Neuron (in vitro differentiated cells): Measurements from ENCODE around the gene ZNF71.

Experiments used
- H2AFZ ChIP-seq: one replicate; pipeline ENCODE4 v1.6.1; 2013; ENCODE audit warnings: low read depth, mild to moderate bottlenecking, inconsistent platforms, low read length, moderate library complexity
- H3K27me3 ChIP-seq: one replicate; pipeline ENCODE4 v1.6.1; 2013; ENCODE audit warnings: low read length; ENCODE audit not compliant: insufficient read depth
- H3K36me3 ChIP-seq: one replicate; pipeline ENCODE4 v1.6.1; 2013; ENCODE audit warnings: low read length; ENCODE audit not compliant: insufficient read depth
- H3K4me1 ChIP-seq: one replicate; pipeline ENCODE4 v1.6.1; 2013; ENCODE audit warnings: low read length; ENCODE audit not compliant: insufficient read depth
- H3K4me3 ChIP-seq: 2 replicates; pipeline ENCODE4 v1.5.1; 2013; ENCODE audit warnings: mild to moderate bottlenecking, low read length, moderate library complexity
- H3K9me3 ChIP-seq: one replicate; pipeline ENCODE4 v1.6.1; 2013; ENCODE audit warnings: low read length

The ZNF71 gene

DNA sequence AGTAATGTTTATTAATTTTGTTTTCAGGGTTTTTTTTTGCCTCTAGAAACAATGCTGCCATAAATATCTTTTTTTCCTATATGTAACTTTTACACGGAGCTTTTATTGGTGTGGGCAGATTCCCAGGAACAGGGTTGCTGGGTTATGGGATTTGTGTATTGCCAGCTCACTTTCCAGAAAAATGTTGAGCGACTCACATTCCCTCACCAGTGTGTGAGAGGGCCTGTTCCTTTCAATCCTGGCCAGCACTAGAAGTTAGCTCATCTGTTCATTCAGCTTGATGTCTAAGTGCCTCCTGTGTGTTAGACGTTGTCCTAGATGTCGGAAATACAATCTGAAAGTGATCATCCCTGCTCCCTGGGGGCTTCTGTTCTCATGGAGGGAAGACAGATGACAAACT lies 2.6 kb downstream of the ZNF71 start:
- no peak overlapping the region for H2AFZ ChIP-seq
- H3K4me3 ChIP-seq = no peak overlapping the region
- H3K4me1 ChIP-seq = peaks cover 5% of the 10 kb centered on the region
- H3K27me3 ChIP-seq = no peaks in the 10 kb centered on the region
- H3K9me3 ChIP-seq = peaks cover 39% of the 10 kb centered on the region
- peaks cover 46% of the 10 kb centered on the region for H3K36me3 ChIP-seq

DNA sequence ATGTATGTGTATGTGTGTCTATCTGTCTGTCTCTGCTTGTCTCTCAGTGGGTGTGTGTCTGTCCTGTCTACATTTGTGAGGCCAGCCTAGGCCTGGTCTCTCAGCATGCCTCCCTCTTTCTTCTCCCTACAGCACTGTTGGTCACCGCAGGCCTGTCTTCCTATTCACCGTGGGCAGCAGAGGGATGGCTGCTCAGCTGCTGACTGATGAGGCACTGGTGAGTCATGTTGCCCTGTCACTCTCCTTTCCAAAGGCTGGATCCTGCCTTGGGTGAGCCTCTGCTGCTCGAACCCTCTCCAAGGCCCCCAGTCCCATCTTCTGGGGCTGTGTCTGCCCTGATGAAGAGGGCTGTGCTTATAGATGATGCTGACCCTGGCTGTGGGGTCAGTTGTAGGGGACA lies 6.3 kb downstream of the ZNF71 start:
- peaks cover 67% of the 10 kb centered on the region for H3K9me3 ChIP-seq
- peaks cover 76% of the 10 kb centered on the region for H3K36me3 ChIP-seq
- no peak overlapping the region for H2AFZ ChIP-seq

DNA sequence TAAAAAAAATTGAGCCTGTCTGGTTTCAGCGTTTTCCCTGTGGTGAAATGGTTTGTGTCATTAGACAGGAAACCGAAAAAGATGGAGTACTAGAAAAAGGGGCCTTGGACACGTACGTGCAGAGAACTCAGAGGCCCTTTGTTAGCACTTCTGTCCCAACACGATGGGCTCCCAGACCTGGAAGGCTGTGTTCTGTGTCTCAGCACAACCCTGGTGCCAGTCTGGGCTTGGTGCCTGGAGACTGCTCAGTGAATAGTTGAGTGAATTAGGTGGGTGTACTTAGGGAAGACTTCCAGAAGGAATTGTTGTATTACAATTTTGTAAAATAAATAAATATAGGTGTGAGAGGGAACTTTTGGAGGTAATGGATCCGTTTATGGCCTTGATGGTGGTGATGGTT lies 8.7 kb downstream of the ZNF71 start:
- H3K36me3 ChIP-seq = peaks cover 65% of the 10 kb centered on the region
- no peaks in the 10 kb centered on the region for H3K27me3 ChIP-seq
- no peak overlapping the region for H2AFZ ChIP-seq
- H3K4me1 ChIP-seq = no peaks in the 10 kb centered on the region
- H3K9me3 ChIP-seq = peaks cover 68% of the 10 kb centered on the region
- H3K4me3 ChIP-seq = no peak overlapping the region

More for the DNA sequence above, 6.3 kb downstream of the ZNF71 start:
- no peaks in the 10 kb centered on the region for H3K4me1 ChIP-seq
- no peak overlapping the region for H3K4me3 ChIP-seq
- no peaks in the 10 kb centered on the region for H3K27me3 ChIP-seq

DNA sequence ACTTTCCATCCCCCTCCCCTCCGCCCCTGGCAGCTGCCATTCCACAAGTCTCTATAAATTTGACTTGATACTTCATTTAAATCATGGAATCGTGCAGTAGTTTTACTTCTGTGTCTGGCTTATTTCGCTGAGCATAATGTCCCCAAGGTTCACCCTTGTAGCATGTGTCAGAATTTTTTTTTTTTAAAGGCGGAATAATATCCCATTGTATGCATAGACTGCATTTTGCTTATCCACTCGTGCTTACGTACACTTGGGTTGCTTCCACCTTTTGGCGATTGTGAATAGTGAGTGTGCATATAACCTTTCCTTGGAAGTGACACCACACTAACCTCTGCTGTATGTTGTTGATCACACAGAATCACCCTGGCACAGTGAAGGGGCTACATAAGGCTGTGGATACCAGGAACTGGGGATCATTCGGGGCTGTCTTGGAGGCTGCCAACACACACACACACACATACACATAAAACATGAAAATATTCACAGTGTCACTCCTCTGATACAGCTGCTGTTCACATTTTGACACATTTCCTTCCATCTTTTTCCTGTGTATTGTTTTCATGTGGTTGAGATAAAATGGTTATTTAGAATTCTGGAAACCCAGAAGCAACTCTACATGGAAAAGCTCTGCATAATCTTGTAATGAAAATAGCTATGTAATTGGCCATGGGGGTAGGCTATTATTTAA lies 13.3 kb downstream of the ZNF71 start:
- peaks cover 82% of the 10 kb centered on the region for H3K9me3 ChIP-seq

DNA sequence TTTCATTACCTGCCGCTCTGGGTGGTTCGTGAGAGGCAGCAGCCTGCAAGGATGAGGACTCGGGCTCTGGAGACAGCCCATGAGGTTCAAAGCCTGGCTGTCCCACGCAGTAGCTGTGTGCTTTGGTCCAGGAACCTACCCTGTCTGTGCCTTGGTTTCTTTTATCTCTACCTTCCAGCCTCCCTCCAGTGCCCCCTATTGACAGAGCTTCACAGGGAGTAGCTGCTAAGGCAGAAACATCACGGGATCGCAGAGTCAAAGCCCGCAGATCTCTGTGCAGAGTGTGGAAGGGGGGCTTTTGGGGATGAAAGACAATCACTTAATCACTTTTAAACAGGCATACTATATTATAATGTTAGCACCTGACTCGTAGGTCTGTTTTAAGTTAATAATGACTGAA lies 16.2 kb downstream of the ZNF71 start:
- no peaks in the 10 kb centered on the region for H3K27me3 ChIP-seq
- H3K9me3 ChIP-seq = peaks cover 75% of the 10 kb centered on the region
- no peaks in the 10 kb centered on the region for H3K4me1 ChIP-seq
- no peak overlapping the region for H2AFZ ChIP-seq
- H3K36me3 ChIP-seq = peaks cover 63% of the 10 kb centered on the region
- H3K4me3 ChIP-seq = no peak overlapping the region

More for the DNA sequence above, 13.3 kb downstream of the ZNF71 start:
- Histone ChIP-seq H2AFZ (no peak overlapping the region), H3K27me3 (no peaks in the 10 kb centered on the region), H3K36me3 (peaks cover 67% of the 10 kb centered on the region), H3K4me1 (no peaks in the 10 kb centered on the region), H3K4me3 (no peak overlapping the region)

DNA sequence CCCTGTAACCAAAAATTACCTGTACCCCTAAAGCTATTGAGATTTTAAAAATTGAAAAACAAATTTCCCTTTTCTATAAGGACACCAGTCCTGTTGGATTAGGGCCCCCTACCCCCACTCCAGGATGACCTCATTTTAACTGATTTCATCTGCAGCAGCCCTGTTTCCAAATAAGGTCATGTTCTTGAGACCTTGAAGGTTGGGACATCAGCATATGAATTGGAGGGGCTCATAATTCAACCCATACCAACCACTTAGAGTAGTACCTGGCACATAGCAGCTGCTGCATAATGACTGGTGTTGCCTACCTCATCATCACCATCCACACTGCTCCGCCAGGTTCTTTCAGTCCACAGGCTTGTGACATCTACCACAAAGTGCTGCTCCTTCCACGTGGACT lies 17.6 kb downstream of the ZNF71 start:
- Histone ChIP-seq H3K4me1 (no peaks in the 10 kb centered on the region), H2AFZ (no peak overlapping the region), H3K36me3 (peaks cover 70% of the 10 kb centered on the region), H3K9me3 (peaks cover 77% of the 10 kb centered on the region), H3K4me3 (no peak overlapping the region), H3K27me3 (no peaks in the 10 kb centered on the region)

DNA sequence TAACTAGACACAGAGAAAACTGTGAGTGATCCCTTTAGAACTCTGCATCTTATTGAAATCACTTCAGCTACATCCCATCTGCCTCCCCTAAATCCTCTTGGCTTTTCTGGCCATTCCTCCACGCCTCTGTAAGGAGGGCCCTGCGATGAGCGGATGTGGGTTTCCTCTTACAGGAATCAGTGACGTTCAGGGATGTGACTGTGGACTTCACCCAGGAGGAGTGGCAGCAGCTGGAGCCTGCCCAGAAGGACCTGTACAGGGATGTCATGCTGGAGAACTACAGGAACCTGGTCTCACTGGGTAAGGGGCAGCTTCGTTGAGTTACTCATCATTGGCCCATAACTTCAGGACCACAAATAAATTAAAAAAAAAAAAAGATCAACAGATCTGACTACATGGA lies 18.5 kb downstream of the ZNF71 start:
- Histone ChIP-seq H3K4me3 (no peak overlapping the region), H2AFZ (no peak overlapping the region), H3K36me3 (peaks cover 69% of the 10 kb centered on the region), H3K4me1 (no peaks in the 10 kb centered on the region), H3K27me3 (no peaks in the 10 kb centered on the region), H3K9me3 (peaks cover 81% of the 10 kb centered on the region)

DNA sequence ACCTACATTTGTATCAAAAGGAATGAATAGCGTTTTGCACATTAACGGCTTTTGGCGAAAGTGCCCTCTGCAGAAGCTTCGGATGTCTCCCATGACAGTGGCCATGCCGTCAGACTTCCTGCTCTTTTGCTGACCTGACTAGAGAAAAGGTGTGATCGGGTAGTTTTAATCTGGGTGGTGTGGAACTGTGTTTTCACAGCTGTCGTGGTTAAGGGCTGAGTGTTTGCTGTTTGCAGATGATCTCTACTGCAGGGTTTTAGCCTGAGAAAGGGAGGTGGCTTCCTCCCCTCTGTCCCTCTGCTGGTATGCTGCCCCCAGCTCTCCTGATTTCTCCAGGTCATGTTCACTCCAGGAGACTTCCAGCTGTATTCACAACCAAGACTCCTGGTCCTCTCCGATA lies 22.4 kb downstream of the ZNF71 start:
- H3K4me3 ChIP-seq = no peak overlapping the region
- H3K36me3 ChIP-seq = peaks cover 61% of the 10 kb centered on the region
- H3K4me1 ChIP-seq = no peaks in the 10 kb centered on the region
- no peaks in the 10 kb centered on the region for H3K27me3 ChIP-seq
- H2AFZ ChIP-seq = no peak overlapping the region
- H3K9me3 ChIP-seq = peaks cover 81% of the 10 kb centered on the region

DNA sequence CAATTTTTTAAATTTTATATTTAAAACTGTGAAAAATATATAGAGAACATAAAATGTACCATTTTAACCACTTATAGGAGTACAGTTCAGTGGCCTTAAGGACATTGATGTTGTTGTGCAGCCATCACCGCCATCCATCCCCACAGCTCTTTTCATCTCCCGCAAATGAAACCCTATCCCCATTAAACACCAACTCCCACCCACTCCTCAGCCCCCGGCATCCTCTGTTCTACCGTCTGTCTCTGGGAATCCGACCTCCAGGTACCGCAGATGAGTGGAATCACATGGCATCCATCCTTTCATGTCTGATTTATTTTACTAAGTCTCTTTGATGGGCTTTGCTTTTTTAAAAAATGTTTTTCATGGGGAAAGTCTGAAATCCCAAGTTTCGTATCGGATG lies 24.0 kb downstream of the ZNF71 start:
- Histone ChIP-seq H3K36me3 (peaks cover 63% of the 10 kb centered on the region), H3K4me3 (no peak overlapping the region), H3K4me1 (no peaks in the 10 kb centered on the region), H3K9me3 (peaks cover 82% of the 10 kb centered on the region), H2AFZ (no peak overlapping the region), H3K27me3 (no peaks in the 10 kb centered on the region)

DNA sequence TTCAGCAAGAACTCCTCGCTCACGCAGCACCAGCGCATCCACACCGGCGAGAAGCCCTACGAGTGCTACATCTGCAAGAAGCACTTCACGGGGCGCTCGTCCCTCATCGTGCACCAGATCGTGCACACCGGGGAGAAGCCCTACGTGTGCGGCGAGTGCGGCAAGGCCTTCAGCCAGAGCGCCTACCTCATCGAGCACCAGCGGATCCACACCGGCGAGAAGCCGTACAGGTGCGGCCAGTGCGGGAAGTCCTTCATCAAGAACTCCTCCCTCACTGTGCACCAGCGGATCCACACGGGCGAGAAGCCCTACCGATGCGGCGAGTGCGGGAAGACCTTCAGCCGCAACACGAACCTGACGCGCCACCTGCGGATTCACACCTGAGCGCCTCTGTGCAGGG lies 27.3 kb downstream of the ZNF71 start:
- no peaks in the 10 kb centered on the region for H3K4me1 ChIP-seq
- H2AFZ ChIP-seq = no peak overlapping the region
- H3K4me3 ChIP-seq = no peak overlapping the region
- no peaks in the 10 kb centered on the region for H3K27me3 ChIP-seq
- H3K9me3 ChIP-seq = peaks cover 86% of the 10 kb centered on the region
- peaks cover 56% of the 10 kb centered on the region for H3K36me3 ChIP-seq

DNA sequence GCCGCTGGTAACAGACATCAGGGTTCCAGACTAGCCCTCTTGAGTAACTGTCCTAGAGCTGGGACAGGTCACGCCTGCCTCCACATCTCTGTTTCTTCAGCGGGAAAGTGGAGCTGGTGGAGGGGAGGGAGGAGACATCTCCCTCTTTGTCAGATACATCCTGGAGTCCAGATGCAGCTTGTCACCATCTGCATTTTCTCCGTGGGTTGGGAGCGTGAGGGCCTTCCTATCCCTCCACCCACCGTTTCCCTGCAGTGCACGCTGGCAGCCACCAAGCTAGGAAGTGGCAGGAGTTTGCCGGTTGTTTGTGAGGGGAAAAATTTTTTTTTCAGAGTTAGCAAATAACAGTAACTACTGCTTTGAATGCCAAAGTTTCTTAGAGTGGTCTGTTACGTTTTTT lies 27.9 kb downstream of the ZNF71 start:
- Histone ChIP-seq H3K36me3 (peaks cover 49% of the 10 kb centered on the region), H3K9me3 (peaks cover 86% of the 10 kb centered on the region), H3K4me3 (no peak overlapping the region), H2AFZ (no peak overlapping the region), H3K4me1 (no peaks in the 10 kb centered on the region), H3K27me3 (no peaks in the 10 kb centered on the region)

DNA sequence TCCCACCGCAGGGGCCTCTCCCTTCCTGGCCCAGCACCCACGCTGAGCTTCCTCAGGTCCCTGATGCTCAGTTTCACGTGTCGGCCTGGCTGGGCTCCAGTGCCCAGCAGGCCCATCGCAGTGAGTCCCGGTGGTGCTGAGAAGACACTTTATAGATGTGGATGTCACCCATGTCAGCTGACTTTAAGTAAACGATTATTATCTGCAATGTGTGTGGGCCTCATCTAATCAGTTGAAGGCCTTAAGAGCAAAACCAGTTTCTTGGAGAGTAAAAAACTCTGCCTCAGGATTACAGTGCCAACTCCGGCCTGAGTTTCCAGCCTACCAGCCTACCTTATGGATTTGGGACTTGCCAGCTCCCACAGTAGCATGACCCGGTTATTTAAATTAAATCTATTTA lies 30.6 kb downstream of the ZNF71 start:
- Histone ChIP-seq H2AFZ (no peak overlapping the region), H3K27me3 (no peaks in the 10 kb centered on the region), H3K4me3 (no peak overlapping the region), H3K4me1 (no peaks in the 10 kb centered on the region), H3K9me3 (peaks cover 80% of the 10 kb centered on the region), H3K36me3 (peaks cover 46% of the 10 kb centered on the region)

DNA sequence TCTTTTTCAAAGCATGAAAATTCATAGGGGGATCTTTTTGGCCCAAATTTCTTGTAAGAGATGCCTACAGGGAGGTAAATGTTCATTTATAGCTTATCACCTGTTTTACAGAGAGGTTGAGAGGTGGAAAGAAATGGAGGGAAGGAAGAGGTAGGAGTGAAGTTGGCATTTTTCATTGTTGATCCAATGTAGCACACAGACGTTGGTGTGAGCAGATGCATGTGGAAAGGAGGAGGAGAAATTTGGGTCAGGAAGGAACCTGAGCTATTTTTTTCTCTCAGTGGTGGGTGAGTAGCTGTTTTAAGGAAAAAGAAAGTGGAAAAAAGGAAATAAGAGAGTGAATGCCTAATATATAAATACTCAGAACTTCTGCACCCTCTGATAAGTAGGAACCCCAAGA lies 37.9 kb downstream of the ZNF71 start:
- Histone ChIP-seq H3K9me3 (peaks cover 29% of the 10 kb centered on the region), H2AFZ (no peak overlapping the region)

DNA sequence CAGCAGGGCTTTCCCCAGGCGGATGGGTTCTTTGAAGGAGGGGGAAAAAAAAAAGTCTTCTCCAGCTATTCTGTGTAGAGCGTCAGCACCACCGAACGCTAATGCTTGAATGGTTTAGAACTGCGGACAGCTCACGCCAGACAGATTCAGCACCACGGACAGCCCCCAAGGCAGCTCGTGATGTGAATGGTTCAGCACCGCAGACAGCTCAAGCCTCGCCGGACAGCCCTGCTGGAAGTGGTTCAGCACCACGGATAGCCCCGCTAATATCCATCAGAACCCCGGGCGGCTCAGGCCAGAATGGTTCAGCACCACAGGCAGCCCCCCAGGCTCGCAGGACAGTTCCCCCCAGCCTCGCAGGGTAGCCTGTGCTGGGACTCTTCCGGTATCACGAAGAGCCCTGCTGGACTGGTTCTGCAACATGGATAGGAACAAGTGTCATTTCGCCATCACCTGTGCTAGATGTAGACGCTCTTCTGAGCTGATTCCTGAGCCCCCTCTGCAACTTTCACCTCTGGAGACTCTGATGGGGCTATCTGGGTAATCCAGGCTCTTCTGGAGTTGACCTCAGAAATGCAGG lies 43.0 kb downstream of the ZNF71 start:
- no peaks in the 10 kb centered on the region for H3K36me3 ChIP-seq
- H3K4me1 ChIP-seq = no peaks in the 10 kb centered on the region
- no peak overlapping the region for H2AFZ ChIP-seq
- H3K4me3 ChIP-seq = no peak overlapping the region
- peaks cover 5% of the 10 kb centered on the region for H3K9me3 ChIP-seq
- no peaks in the 10 kb centered on the region for H3K27me3 ChIP-seq

More for the DNA sequence above, 37.9 kb downstream of the ZNF71 start:
- Histone ChIP-seq H3K4me3 (no peak overlapping the region), H3K36me3 (no peaks in the 10 kb centered on the region), H3K4me1 (no peaks in the 10 kb centered on the region), H3K27me3 (no peaks in the 10 kb centered on the region)
